Naive thymus-derived CD4-positive, alpha-beta T cell (primary cell): ENCODE data around the gene RLBP1. TPM values are rescaled to one million over a fixed set of nuclear protein-coding genes. Genes with fewer than 3 reads are reported as not detected.

Experiments
- ATAC-seq: fragments of 150-1000 bp; cut with Tn5 transposase; 2 replicates; pipeline ENCODE4 v1.10.0; 2021; ENCODE audit warnings: mild to moderate bottlenecking, moderate library complexity
- CTCF ChIA-PET: fragments of 350-600 bp; sonication (Branson Sonifier 250); formaldehyde crosslinking; loops from one replicate; lab custom pipeline; 2021; ENCODE audit warnings: antibody characterized with exemption; lab: Charles Lee
- POLR2A ChIA-PET: fragments of 350-600 bp; sonication (Branson Sonifier 250); formaldehyde crosslinking; loops from one replicate; lab custom pipeline; 2021; ENCODE audit warnings: antibody characterized with exemption, inconsistent platforms; lab: Charles Lee
- DNase-seq, 9 donors: peaks; one replicate each; pipeline versions ENCODE4 v3.0.0 to v3.0.0-alpha.2; 2020 to 2022; ENCODE audit warnings: mixed read lengths in 1 of 9
- H3K27ac ChIP-seq: one replicate; pipeline ENCODE4 v1.7.0; 2013; ENCODE audit warnings: mild to moderate bottlenecking, low read depth, low read length, moderate library complexity
- H3K27me3 ChIP-seq, 2 donors: one replicate each; pipeline ENCODE4 v1.7.0; 2013; ENCODE audit warnings: low read length in 2 of 2, mild to moderate bottlenecking in 2 of 2, moderate library complexity in 2 of 2; ENCODE audit not compliant: control insufficient read depth in 2 of 2, insufficient read depth in 2 of 2
- H3K36me3 ChIP-seq, 3 experiments: 1 replicate in 2 of 3; 2 replicates in 1 of 3; pipeline ENCODE4 v1.7.0; 2013; ENCODE audit warnings: low read length in 3 of 3, mild to moderate bottlenecking in 3 of 3, moderate library complexity in 1 of 3; ENCODE audit not compliant: insufficient read depth in 3 of 3, control insufficient read depth in 2 of 3
- H3K4me1 ChIP-seq, 2 donors: one replicate each; pipeline ENCODE4 v1.7.0; 2013; ENCODE audit warnings: low read length in 2 of 2, mild to moderate bottlenecking in 2 of 2, moderate library complexity in 1 of 2; ENCODE audit not compliant: control insufficient read depth in 2 of 2, insufficient read depth in 2 of 2
- H3K4me3 ChIP-seq: 2 replicates; pipeline ENCODE4 v1.7.0; 2013; ENCODE audit warnings: mild to moderate bottlenecking, low read length
- H3K9me3 ChIP-seq, 3 experiments: 1 replicate in 2 of 3; 2 replicates in 1 of 3; pipeline ENCODE4 v1.7.0; 2013; ENCODE audit warnings: low read length in 3 of 3; ENCODE audit not compliant: control insufficient read depth in 2 of 3
- H3K27ac Mint-ChIP-seq, 9 donors: one replicate each; pipeline ENCODE4 v1.8.0; 2020 to 2022; ENCODE audit warnings: mixed read lengths in 9 of 9, mild to moderate bottlenecking in 8 of 9, moderate library complexity in 5 of 9, inconsistent platforms in 2 of 9
- H3K27me3 Mint-ChIP-seq, 5 donors: one replicate each; pipeline ENCODE4 v1.8.0; 2021 to 2022; ENCODE audit warnings: mixed read lengths in 5 of 5, mild to moderate bottlenecking in 1 of 5
- H3K36me3 Mint-ChIP-seq, 5 donors: one replicate each; pipeline ENCODE4 v1.8.0; 2020 to 2022; ENCODE audit warnings: mixed read lengths in 5 of 5, mild to moderate bottlenecking in 3 of 5, inconsistent platforms in 1 of 5
- H3K4me1 Mint-ChIP-seq, 7 donors: one replicate each; pipeline ENCODE4 v1.8.0; 2020 to 2022; ENCODE audit warnings: mixed read lengths in 7 of 7, mild to moderate bottlenecking in 3 of 7, inconsistent platforms in 1 of 7
- H3K4me3 Mint-ChIP-seq, 10 donors: one replicate each; pipeline ENCODE4 v1.8.0; 2020 to 2022; ENCODE audit warnings: mild to moderate bottlenecking in 10 of 10, mixed read lengths in 10 of 10, moderate library complexity in 6 of 10, inconsistent platforms in 2 of 10
- H3K9me3 Mint-ChIP-seq, 11 donors: one replicate each; pipeline ENCODE4 v1.8.0; 2020 to 2022; ENCODE audit warnings: mixed read lengths in 11 of 11, mild to moderate bottlenecking in 4 of 11, inconsistent platforms in 1 of 11, moderate library complexity in 1 of 11
- intact Hi-C, 2 donors: fragments of 100-400 bp; cut with micrococcal nuclease; formaldehyde crosslinking; loops; one replicate each; pipeline ENCODE4 v1.15.1; 2023
- polyA plus RNA-seq, 2 donors: library from polyadenylated mRNA; unstranded; fragments of 300-500 nt; fragmentation: Illumina TruSeq; gene quantifications; one replicate each; pipeline ENCODE4 v1.2.3, GENCODE V29; 2021
- total RNA-seq, 6 experiments: library from RNA in 5 of 6; stranded (reverse) in 5 of 6; gene quantifications; 1 replicate in 5 of 6; 2 replicates in 1 of 6; pipeline ENCODE4 v1.2.3 and lab custom pipeline; 2021 to 2026

The RLBP1 gene
- total and polyA plus RNA-seq, 7 experiments from 2014 or later: not detected

DNA sequence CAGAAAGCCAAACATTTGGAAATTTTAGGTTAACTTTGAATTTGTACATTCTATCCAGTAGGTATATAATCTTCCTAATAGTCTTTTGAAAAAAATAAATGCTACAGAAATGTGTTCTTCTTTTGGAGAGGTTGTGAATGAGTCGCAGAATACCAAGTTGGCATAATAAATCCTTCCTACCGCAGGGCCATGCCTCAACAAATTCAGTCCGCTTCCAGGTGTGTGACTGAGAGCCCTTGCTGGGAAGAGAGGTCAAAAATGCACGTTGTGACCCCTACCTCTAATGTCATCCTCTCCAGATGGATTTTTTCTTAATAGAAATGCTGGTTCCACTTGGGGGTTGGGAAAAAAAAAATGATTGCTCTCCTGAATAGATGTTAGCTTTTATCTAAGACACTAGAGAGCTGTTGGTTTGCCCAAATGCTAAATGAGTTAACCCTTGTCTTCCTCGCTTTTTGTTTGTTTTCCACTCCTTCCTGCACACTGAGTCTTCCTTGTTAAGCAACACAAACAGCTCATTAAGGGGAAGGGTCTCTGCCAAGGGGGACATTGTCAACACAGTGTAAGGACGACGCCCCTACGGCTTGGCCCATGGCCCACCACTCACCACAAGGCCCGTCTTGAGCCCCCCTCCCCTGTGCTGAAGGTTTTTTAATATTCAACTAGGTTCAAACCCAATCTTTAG is 33.9 kb downstream of the RLBP1 start:
- Histone ChIP-seq H3K36me3 (peaks cover 5 to 79% (median 8%) of the 10 kb centered on the region in 3 experiments), H3K9me3 (no peaks in the 10 kb centered on the region), H3K4me3 (no peak overlapping the region), H3K4me1 (no peaks in the 10 kb centered on the region), H3K27me3 (no peaks in the 10 kb centered on the region), H3K27ac (no peak overlapping the region)
- Mint-ChIP-seq H3K9me3 (no peaks in the 10 kb centered on the region), H3K4me3 (no peak overlapping the region), H3K27ac (no peak overlapping the region), H3K4me1 (peaks cover 0 to 3% (median 0%) of the 10 kb centered on the region in 7 donors), H3K27me3 (no peaks in the 10 kb centered on the region), H3K36me3 (peaks cover 8 to 57% (median 22%) of the 10 kb centered on the region in 5 donors)
- no peak for ATAC-seq
- ChIA-PET POLR2A (no interaction called here), CTCF (interaction anchor here (1.4 kb wide), 1 partner anchor 9 kb away, joined by 3 read pairs; no protein-coding TSS in a partner anchor)
- DNase-seq: no peak
- intact Hi-C loops: no loop called here

DNA sequence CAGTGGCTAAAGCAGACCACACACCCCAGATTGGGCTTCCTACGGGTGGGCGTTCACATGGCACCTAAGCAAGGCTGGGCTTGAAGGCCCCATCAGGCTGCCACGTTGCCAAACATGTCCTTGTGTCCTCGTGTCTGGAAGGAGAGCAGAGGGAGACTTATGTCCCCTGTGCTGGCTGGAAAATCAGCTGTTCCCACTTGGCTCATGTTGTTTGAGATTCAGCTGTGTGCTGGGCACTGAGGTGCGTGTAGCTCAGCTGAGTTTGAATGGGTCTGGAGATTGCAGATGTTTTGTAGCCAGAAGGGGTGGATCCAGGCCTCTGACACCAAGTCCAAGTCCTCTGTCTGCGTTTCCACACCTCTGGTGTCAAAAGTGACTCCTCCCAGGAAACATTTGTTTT is 34.6 kb downstream of the RLBP1 start:
- Mint-ChIP-seq H3K36me3 (peaks cover 9 to 56% (median 18%) of the 10 kb centered on the region in 5 donors), H3K27me3 (no peaks in the 10 kb centered on the region), H3K4me3 (no peak overlapping the region), H3K4me1 (peaks cover 0 to 3% (median 0%) of the 10 kb centered on the region in 7 donors), H3K27ac (peak overlapping the region in 1 of 9 donors; percentile 30), H3K9me3 (no peaks in the 10 kb centered on the region)
- ChIA-PET POLR2A (no interaction called here), CTCF (no interaction called here)
- no peak for ATAC-seq
- Histone ChIP-seq H3K4me1 (no peaks in the 10 kb centered on the region), H3K36me3 (peaks cover 4 to 73% (median 8%) of the 10 kb centered on the region in 3 experiments), H3K4me3 (no peak overlapping the region), H3K9me3 (no peaks in the 10 kb centered on the region), H3K27me3 (no peaks in the 10 kb centered on the region), H3K27ac (no peak overlapping the region)
- intact Hi-C loops: no loop called here
- DNase-seq: no peak

DNA sequence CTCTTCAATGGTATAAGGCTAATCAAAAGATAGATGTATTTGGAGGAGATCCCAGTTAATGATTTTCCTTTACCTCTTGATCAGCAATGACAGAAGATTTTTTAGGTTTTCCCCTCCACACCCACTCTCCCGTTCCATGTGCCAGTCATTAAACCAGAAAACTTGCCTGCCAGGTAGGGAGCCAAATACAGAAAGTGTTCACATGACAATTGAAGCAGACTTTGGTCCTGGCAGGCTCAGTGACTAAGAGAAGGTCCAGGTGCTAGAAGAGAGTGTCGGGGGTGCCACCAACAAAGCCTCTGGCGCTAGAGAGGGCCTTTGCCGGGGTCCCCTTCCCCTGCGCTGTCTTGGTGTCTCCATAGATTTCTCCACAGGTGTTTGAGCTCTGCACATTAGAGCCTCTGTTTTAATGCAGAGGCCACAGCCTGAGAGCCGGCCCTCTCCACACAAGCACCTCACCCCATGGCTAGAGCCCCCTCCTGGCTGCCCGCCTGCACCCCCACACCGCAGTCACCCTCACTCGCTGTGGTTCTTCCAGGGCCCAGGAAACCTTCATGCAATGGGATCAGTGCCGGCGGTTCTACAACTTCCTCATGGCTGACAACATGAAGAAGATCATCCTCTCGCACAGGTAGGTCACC is 36.4 kb downstream of the RLBP1 start:
- Histone ChIP-seq H3K27ac (no peak overlapping the region), H3K36me3 (peaks cover 4 to 57% (median 8%) of the 10 kb centered on the region in 3 experiments), H3K9me3 (no peaks in the 10 kb centered on the region), H3K27me3 (no peaks in the 10 kb centered on the region), H3K4me3 (no peak overlapping the region), H3K4me1 (no peaks in the 10 kb centered on the region)
- peak overlapping the region in 1 of 9 donors; percentile 60 for H3K27ac Mint-ChIP-seq
- DNase-seq (no peak), ATAC-seq (no peak)
- POLR2A ChIA-PET: no interaction called here
- no peaks in the 10 kb centered on the region for H3K27me3 Mint-ChIP-seq
- H3K4me3 Mint-ChIP-seq: no peak overlapping the region
- CTCF ChIA-PET: interaction anchor here (1.0 kb wide), 1 partner anchor 292 kb away, joined by 3 read pairs; no protein-coding TSS in a partner anchor
- H3K36me3 Mint-ChIP-seq: peaks cover 5 to 54% (median 16%) of the 10 kb centered on the region in 5 donors
- H3K9me3 Mint-ChIP-seq: no peaks in the 10 kb centered on the region
- peaks cover 0 to 3% (median 0%) of the 10 kb centered on the region in 7 donors for H3K4me1 Mint-ChIP-seq
- intact Hi-C loops: no loop called here

DNA sequence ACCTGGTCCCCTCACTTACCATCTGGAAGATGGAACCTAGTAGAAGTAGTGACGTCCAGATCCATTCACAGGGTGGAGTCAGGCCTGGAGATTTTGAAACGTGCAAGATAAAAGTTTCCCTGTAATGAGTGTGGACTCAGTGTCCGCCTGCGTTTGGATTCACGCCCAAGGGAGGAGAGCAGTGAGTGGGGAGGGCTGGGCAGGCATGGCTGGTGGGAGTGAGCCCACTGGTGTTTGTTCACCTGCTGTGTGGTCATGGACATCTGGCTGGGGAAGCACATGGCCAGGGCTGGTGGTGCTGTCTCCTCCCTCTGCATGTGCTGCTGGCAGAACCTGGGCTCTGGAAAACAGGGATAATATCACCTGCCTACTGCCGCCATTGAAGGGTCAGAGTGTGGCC is 37.0 kb downstream of the RLBP1 start:
- Histone ChIP-seq H3K27ac (no peak overlapping the region), H3K27me3 (no peaks in the 10 kb centered on the region), H3K9me3 (no peaks in the 10 kb centered on the region), H3K4me1 (no peaks in the 10 kb centered on the region), H3K36me3 (peaks cover 4 to 56% (median 8%) of the 10 kb centered on the region in 3 experiments), H3K4me3 (no peak overlapping the region)
- no peak overlapping the region for H3K4me3 Mint-ChIP-seq
- CTCF ChIA-PET: no interaction called here
- H3K36me3 Mint-ChIP-seq: peaks cover 5 to 52% (median 16%) of the 10 kb centered on the region in 5 donors
- POLR2A ChIA-PET: no interaction called here
- H3K9me3 Mint-ChIP-seq: no peaks in the 10 kb centered on the region
- intact Hi-C loops: no loop called here
- DNase-seq (no peak), ATAC-seq (no peak)
- no peaks in the 10 kb centered on the region for H3K27me3 Mint-ChIP-seq
- H3K27ac Mint-ChIP-seq: no peak overlapping the region
- peaks cover 0 to 8% (median 0%) of the 10 kb centered on the region in 7 donors for H3K4me1 Mint-ChIP-seq

DNA sequence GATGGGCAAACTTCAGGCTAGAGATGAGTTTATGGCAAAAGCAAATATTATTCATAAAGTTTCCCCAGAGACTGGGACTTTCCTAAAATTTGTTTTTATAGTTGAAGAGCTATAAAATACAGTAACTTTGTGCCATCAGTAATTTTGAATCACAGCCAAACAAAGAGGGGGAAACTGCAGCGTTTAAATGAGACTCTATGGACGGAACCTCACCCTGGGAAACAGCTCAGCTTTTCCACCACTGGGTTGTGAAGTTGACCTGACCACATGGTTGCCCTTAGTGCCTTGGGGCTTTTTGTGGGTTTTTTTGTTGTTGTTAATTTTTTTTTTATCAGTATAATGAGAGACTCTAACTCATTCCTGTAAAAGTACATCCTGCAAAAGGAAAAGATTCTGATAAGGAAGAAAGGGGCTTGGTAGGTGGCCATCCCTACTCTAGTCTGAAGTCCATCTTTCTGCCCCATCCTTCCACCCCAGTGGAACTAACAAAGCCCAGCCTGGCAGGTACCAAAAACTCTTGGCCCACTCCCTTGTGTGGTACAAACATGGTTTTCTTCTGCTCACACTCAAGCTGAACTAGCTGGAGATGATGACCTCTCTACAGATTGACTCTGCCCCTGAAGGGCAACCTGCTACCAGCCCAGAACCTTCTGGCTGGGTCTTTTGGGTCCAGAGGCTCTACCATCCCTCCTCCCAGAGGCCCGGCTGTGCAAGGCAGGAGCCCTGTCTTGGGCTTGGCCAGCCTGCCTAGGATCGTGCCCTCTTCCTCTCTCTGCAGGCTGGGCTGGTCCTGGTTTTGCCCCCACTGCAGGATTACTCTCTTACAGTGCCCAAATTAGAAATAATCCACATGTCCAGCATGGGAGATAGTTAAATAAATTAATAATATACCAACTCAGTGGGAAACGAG is 41.2 kb downstream of the RLBP1 start:
- Histone ChIP-seq H3K27ac (no peak overlapping the region), H3K36me3 (peaks cover 0 to 47% (median 7%) of the 10 kb centered on the region in 3 experiments), H3K4me1 (no peaks in the 10 kb centered on the region), H3K9me3 (no peaks in the 10 kb centered on the region), H3K27me3 (no peaks in the 10 kb centered on the region), H3K4me3 (no peak overlapping the region)
- no peak for ATAC-seq
- Mint-ChIP-seq H3K4me1 (peaks cover 5 to 17% (median 7%) of the 10 kb centered on the region in 7 donors), H3K9me3 (no peaks in the 10 kb centered on the region), H3K27ac (no peak overlapping the region), H3K27me3 (no peaks in the 10 kb centered on the region), H3K36me3 (peaks cover 4 to 55% (median 15%) of the 10 kb centered on the region in 5 donors), H3K4me3 (no peak overlapping the region)
- intact Hi-C loops: loop anchor here (5.0 kb wide), 2 partner anchors 53 to 703 kb away; no protein-coding TSS in a partner anchor
- CTCF ChIA-PET: interaction anchor here (0.6 to 4.4 kb wide), 5 partner anchors 13 to 162 kb away, joined by 3 to 27 read pairs (median 3); no protein-coding TSS in a partner anchor
- DNase-seq: peak in 1 of 9 donors; percentile 62
- POLR2A ChIA-PET: no interaction called here
